K562 (cell line): ENCODE results near the gene NET1. TPM values are rescaled to one million over a fixed set of nuclear protein-coding genes. Genes with fewer than 3 reads are reported as not detected.

Experiments
- CC2D1A ChIP-seq: fragments of 450-650 bp; IDR thresholded peaks from 2 replicates; pipeline ENCODE4 v1.6.1; 2017; ENCODE audit warnings: mild to moderate bottlenecking
- FUS ChIP-seq: fragments of 200-400 bp; formaldehyde crosslinking; optimal IDR thresholded peaks from 2 replicates; pipeline ENCODE3; 2017; ENCODE audit warnings: low read depth, low read length
- GATAD2A ChIP-seq: fragments of 450-650 bp; IDR thresholded peaks from 2 replicates; pipeline ENCODE4 v1.6.1; 2017
- NRF1 ChIP-seq, 2 experiments: fragments of 450-650 bp; IDR thresholded peaks in 1 of 2; conservative IDR thresholded peaks in 1 of 2; 2 replicates each; pipeline ENCODE4 v1.6.1; 2014; ENCODE audit warnings: mild to moderate bottlenecking in 2 of 2
- SIN3A ChIP-seq, 2 experiments: fragments of 150-350 bp in 1 of 2; IDR thresholded peaks; 2 replicates each; pipeline ENCODE4 v1.6.1; 2011 to 2016; ENCODE audit warnings: borderline replicate concordance in 2 of 2, low read depth in 2 of 2, low read length in 2 of 2, mild to moderate bottlenecking in 2 of 2, moderate library complexity in 2 of 2; ENCODE audit not compliant: control insufficient read depth in 1 of 2
- SMC3 ChIP-seq: conservative IDR thresholded peaks from 2 replicates; pipeline ENCODE4 v1.6.1; 2011; ENCODE audit warnings: low read depth, low read length, improper control_type of control experiment; ENCODE audit not compliant: insufficient read depth
- YY1 ChIP-seq, 3 experiments: IDR thresholded peaks; 2 replicates each; pipeline ENCODE4 v1.6.1; 2011; ENCODE audit warnings: low read length in 2 of 3, mild to moderate bottlenecking in 2 of 3, moderate library complexity in 2 of 3, borderline replicate concordance in 1 of 3, control low read depth in 1 of 3, low read depth in 1 of 3; ENCODE audit not compliant: insufficient read depth in 3 of 3, insufficient replicate concordance in 2 of 3, control insufficient read depth in 1 of 3, insufficient read length in 1 of 3; ENCODE audit errors: extremely low read depth in 1 of 3
- ZEB2 ChIP-seq: fragments of 450-650 bp; IDR thresholded peaks from 2 replicates; pipeline ENCODE4 v1.6.1; 2016
- ZFP36 ChIP-seq: fragments of 150-350 bp; IDR thresholded peaks from 2 replicates; pipeline ENCODE4 v1.6.1; 2018; ENCODE audit warnings: low read length, low read depth; ENCODE audit not compliant: partially characterized antibody
- ZNF263 ChIP-seq: sonication (generic); formaldehyde crosslinking; IDR thresholded peaks from 2 replicates; pipeline ENCODE4 v1.8.0; 2022; ENCODE audit warnings: mild to moderate bottlenecking, missing genetic modification reagents, borderline replicate concordance
- ZNF75A ChIP-seq: fragments of 450-650 bp; formaldehyde crosslinking; IDR thresholded peaks from 2 replicates; pipeline ENCODE4 v1.4.0; 2020; ENCODE audit warnings: mild to moderate bottlenecking
- ZNF77 ChIP-seq: fragments of 250-450 bp; sonication (Bioruptor Pico); IDR thresholded peaks from 2 replicates; pipeline ENCODE4 v1.5.0; 2020
- ZNF830 ChIP-seq: fragments of 250-450 bp; sonication (Bioruptor Pico); IDR thresholded peaks from 2 replicates; pipeline ENCODE4 v1.5.0; 2021; ENCODE audit warnings: mild to moderate bottlenecking
- polyA plus RNA-seq, 8 experiments: library from polyadenylated mRNA; depleted of rRNA in 4 of 8; stranded (reverse) in 5 of 8; unstranded in 3 of 8; fragments of >200 nt; fragmentation: Nextera tagmentation in 2 of 8; fragmentation: Illumina TruSeq in 1 of 8; extraction: Ambion mirVana in 2 of 8; extraction: Trizol in 1 of 8; gene quantifications; 2 replicates each; pipeline versions ENCODE4 v1.2.1 to v1.2.3, GENCODE V29; 2011 to 2014; ENCODE audit warnings: inconsistent platforms in 1 of 8, missing spikeins in 1 of 8
- total RNA-seq, 7 experiments: library from RNA; depleted of rRNA in 6 of 7; stranded (reverse); fragments of >200 nt in 6 of 7; fragmentation: Illumina TruSeq in 2 of 7; extraction: Trizol in 2 of 7; gene quantifications; 2 replicates each; pipeline versions ENCODE4 v1.2.1 to v1.2.3, GENCODE V29; 2011 to 2021; ENCODE audit warnings: low replicate concordance in 1 of 7
- TF ChIP-seq, protein P1 (sequence below): fragments of 450-650 bp; IDR thresholded peaks from 2 replicates; pipeline ENCODE4 v1.6.1; 2016; ENCODE audit warnings: mild to moderate bottlenecking, moderate library complexity
- TF ChIP-seq, protein P2 (sequence below): fragments of 250-450 bp; sonication (Bioruptor Pico); IDR thresholded peaks from 2 replicates; pipeline ENCODE4 v1.5.0; 2021

NET1 gene
- total and polyA plus RNA-seq, 9 of the 15 experiments (the other 6 are each of a cell fraction or from before 2014, with no cell fraction given) = 47.4 to 258 (median 106) TPM

DNA sequence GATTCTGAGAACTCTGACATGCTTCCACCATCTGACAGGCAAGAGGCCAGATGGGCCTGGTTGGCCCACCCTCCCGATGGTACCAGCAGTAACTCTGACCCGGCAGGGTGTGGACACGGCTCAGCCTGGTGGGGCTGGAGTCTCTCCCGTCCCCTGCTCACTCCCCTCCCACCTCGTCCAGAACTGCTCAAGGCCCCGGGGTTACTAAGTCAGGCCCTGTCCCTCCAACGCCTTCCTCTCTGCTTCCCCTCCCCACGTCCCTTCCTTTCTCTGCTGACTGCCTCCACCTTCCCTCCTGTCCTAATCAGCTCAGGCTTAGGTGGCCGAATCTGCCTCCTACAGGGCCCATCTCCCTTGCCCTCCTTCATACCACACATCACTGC is 74.5 kb downstream of the NET1 start (continued):
- TF ChIP-seq, protein P1, sequence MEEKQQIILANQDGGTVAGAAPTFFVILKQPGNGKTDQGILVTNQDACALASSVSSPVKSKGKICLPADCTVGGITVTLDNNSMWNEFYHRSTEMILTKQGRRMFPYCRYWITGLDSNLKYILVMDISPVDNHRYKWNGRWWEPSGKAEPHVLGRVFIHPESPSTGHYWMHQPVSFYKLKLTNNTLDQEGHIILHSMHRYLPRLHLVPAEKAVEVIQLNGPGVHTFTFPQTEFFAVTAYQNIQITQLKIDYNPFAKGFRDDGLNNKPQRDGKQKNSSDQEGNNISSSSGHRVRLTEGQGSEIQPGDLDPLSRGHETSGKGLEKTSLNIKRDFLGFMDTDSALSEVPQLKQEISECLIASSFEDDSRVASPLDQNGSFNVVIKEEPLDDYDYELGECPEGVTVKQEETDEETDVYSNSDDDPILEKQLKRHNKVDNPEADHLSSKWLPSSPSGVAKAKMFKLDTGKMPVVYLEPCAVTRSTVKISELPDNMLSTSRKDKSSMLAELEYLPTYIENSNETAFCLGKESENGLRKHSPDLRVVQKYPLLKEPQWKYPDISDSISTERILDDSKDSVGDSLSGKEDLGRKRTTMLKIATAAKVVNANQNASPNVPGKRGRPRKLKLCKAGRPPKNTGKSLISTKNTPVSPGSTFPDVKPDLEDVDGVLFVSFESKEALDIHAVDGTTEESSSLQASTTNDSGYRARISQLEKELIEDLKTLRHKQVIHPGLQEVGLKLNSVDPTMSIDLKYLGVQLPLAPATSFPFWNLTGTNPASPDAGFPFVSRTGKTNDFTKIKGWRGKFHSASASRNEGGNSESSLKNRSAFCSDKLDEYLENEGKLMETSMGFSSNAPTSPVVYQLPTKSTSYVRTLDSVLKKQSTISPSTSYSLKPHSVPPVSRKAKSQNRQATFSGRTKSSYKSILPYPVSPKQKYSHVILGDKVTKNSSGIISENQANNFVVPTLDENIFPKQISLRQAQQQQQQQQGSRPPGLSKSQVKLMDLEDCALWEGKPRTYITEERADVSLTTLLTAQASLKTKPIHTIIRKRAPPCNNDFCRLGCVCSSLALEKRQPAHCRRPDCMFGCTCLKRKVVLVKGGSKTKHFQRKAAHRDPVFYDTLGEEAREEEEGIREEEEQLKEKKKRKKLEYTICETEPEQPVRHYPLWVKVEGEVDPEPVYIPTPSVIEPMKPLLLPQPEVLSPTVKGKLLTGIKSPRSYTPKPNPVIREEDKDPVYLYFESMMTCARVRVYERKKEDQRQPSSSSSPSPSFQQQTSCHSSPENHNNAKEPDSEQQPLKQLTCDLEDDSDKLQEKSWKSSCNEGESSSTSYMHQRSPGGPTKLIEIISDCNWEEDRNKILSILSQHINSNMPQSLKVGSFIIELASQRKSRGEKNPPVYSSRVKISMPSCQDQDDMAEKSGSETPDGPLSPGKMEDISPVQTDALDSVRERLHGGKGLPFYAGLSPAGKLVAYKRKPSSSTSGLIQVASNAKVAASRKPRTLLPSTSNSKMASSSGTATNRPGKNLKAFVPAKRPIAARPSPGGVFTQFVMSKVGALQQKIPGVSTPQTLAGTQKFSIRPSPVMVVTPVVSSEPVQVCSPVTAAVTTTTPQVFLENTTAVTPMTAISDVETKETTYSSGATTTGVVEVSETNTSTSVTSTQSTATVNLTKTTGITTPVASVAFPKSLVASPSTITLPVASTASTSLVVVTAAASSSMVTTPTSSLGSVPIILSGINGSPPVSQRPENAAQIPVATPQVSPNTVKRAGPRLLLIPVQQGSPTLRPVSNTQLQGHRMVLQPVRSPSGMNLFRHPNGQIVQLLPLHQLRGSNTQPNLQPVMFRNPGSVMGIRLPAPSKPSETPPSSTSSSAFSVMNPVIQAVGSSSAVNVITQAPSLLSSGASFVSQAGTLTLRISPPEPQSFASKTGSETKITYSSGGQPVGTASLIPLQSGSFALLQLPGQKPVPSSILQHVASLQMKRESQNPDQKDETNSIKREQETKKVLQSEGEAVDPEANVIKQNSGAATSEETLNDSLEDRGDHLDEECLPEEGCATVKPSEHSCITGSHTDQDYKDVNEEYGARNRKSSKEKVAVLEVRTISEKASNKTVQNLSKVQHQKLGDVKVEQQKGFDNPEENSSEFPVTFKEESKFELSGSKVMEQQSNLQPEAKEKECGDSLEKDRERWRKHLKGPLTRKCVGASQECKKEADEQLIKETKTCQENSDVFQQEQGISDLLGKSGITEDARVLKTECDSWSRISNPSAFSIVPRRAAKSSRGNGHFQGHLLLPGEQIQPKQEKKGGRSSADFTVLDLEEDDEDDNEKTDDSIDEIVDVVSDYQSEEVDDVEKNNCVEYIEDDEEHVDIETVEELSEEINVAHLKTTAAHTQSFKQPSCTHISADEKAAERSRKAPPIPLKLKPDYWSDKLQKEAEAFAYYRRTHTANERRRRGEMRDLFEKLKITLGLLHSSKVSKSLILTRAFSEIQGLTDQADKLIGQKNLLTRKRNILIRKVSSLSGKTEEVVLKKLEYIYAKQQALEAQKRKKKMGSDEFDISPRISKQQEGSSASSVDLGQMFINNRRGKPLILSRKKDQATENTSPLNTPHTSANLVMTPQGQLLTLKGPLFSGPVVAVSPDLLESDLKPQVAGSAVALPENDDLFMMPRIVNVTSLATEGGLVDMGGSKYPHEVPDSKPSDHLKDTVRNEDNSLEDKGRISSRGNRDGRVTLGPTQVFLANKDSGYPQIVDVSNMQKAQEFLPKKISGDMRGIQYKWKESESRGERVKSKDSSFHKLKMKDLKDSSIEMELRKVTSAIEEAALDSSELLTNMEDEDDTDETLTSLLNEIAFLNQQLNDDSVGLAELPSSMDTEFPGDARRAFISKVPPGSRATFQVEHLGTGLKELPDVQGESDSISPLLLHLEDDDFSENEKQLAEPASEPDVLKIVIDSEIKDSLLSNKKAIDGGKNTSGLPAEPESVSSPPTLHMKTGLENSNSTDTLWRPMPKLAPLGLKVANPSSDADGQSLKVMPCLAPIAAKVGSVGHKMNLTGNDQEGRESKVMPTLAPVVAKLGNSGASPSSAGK = no peak
- no peak for TF ChIP-seq ZNF77 (CRISPR knock-in tag)
- TF ChIP-seq ZEB2 = no peak
- no peak for TF ChIP-seq ZNF830
- TF ChIP-seq, protein P2, sequence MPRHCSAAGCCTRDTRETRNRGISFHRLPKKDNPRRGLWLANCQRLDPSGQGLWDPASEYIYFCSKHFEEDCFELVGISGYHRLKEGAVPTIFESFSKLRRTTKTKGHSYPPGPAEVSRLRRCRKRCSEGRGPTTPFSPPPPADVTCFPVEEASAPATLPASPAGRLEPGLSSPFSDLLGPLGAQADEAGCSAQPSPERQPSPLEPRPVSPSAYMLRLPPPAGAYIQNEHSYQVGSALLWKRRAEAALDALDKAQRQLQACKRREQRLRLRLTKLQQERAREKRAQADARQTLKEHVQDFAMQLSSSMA (CRISPR knock-in tag) = 0 out of 2 replicates have a peak, but pooled peaks have one; percentile 44
- TF ChIP-seq FUS = no peak
- no peak for TF ChIP-seq SMC3
- TF ChIP-seq GATAD2A = no peak
- peak; percentile 34; the same call in 1 of the 2 replicates for TF ChIP-seq ZNF263 (CRISPR knock-in tag)
- no peak for TF ChIP-seq YY1 (IDR thresholded peaks at IDR 0.05; ENCODE audit: borderline replicate concordance in 1 of 3, control insufficient read depth in 1 of 3, extremely low read depth in 1 of 3, insufficient read depth in 3 of 3, insufficient read length in 1 of 3, insufficient replicate concordance in 2 of 3, low read depth in 1 of 3, low read length in 2 of 3)
- peak in 1 of 2 experiments; percentile 37; a peak in 1 of 4 replicates for TF ChIP-seq SIN3A (IDR thresholded peaks at IDR 0.05; ENCODE audit: borderline replicate concordance in 2 of 2, control insufficient read depth in 1 of 2, low read depth in 2 of 2, low read length in 2 of 2)
- TF ChIP-seq ZNF75A (CRISPR knock-in tag) = no peak
- TF ChIP-seq ZFP36 = peak; percentile 38
- TF ChIP-seq NRF1 (conservative IDR thresholded peaks at IDR 0.05 in 1 of 2, IDR thresholded peaks at IDR 0.05 in 1 of 2) = no peak
- TF ChIP-seq CC2D1A = no peak
